Measurements from ENCODE around the gene KIF26B. TPM values are rescaled to one million over a fixed set of nuclear protein-coding genes. Genes with fewer than 3 reads are reported as not detected.
"Not testable (repeated sequence)": the region's sequence is repeated elsewhere in the genome, so short reads cannot be mapped to it uniquely, and the experiment has no call there.

KIF26B gene
- polyA plus RNA-seq, 5 donors: 3.5 to 8.5 (median 5.1) TPM

- no peak for DNase-seq
These were observed 540.0 kb downstream of the KIF26B start for GRCh38 chr1:245694753-245695195.

GRCh38 chr1:245695211-245695610 lies 540.4 kb downstream of the KIF26B start:
- no peak for DNase-seq

- not testable (repeated sequence) for DNase-seq
These were observed 540.9 kb downstream of the KIF26B start for GRCh38 chr1:245695701-245696100.

GRCh38 chr1:245698116-245698515 lies 543.3 kb downstream of the KIF26B start:
- no peak for DNase-seq

DNA sequence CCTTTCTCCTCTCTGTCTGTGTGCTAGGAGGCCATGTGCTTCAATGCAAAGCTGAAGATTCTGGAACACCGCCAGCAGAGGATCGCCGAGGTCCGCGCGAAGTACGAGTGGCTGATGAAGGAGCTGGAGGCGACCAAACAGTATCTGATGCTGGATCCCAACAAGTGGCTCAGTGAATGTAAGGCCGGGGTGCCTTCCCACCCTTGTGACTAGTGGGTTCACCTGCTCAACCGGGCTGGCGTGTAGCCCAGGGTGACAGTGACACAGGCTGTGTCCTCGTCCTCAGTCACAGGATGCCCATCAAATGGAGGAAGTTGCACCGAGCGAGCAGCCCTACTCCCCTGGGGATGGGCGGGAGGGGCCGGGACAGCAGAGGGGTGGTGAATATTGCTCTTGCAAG lies 544.1 kb downstream of the KIF26B start:
- DNase-seq: no peak

GRCh38 chr1:245700631-245701030 lies 545.8 kb downstream of the KIF26B start:
- DNase-seq: no peak

DNA sequence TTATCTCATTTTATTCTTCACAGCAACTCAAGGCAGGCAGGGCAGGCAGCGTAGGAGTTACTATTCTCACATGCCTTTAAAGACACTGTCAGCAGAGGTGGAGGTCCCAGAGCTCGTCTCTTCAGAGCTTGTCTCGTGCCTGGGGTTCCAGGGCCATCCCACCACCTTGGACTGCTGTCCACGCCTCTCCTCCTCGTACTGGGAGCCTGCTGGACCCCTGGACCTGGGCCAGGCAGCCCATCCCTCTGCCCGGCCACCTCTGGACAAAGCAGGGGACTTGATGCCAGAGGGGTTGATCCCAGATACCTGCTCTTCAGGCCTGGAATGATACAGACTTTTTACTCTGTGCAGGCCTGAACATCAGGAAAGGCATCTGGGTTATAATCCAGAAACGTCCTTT lies 546.8 kb downstream of the KIF26B start:
- DNase-seq: no peak

DNA sequence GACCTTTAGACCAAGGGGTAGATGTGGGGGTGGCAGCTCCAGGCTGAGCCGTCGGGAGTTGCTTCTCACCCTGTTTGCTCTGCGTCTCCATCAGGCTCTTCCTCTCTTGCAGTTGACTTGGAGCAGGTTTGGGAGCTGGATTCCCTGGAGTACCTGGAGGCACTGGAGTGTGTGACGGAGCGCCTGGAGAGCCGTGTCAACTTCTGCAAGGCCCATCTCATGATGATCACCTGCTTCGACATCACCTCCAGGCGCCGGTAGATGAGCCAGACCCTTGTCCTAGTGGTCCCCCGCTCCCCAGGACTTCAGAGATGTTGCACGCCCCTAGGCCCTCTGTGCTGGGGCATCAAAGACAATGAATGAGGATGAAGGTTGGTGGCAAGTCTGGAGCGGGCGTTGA lies 547.6 kb downstream of the KIF26B start:
- no peak for DNase-seq

DNA sequence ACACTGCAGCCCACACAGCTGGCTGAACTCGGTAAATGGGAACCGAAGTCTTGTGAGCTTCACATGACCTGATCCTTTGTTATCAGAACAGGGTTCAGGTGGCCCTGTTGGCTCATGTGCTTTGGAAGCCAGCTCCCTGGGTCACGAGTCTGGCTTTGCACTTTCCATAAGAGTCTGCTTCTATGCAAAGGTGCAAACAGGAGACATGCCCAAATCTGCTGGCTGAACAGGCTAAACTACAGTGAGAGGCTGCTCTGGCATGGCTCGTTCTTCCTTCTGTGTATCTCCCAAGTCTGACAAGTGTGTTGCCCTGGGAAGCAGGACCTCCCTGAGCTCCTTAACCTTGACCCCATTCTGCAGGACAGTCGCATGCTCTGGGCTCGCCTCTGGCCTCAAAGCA lies 549.6 kb downstream of the KIF26B start:
- no peak for DNase-seq

GRCh38 chr1:245704765-245705164 lies 550.0 kb downstream of the KIF26B start:
- no peak for DNase-seq

DNA sequence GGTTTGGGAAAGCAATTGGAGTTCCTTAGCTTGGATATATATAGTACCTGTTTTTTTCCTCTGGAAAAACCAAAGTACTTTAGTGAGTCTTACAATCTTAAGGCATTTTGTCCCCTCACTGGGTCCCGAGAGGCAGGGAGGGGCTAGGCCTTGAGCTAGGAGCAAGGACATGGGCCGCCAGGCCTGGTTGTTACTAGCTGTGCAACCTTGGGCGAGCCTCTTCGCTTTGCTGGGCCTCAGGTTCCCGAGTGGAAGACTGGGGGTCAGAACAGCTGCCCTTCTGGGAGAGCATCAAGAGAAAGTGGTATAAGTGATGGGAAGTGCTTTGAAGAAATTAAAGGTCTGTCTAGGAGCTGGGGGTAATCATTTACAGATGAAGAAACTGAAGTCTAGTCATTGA lies 553.2 kb downstream of the KIF26B start:
- no peak for DNase-seq

GRCh38 chr1:245710961-245711903 lies 556.4 kb downstream of the KIF26B start:
- no peak for DNase-seq

DNA sequence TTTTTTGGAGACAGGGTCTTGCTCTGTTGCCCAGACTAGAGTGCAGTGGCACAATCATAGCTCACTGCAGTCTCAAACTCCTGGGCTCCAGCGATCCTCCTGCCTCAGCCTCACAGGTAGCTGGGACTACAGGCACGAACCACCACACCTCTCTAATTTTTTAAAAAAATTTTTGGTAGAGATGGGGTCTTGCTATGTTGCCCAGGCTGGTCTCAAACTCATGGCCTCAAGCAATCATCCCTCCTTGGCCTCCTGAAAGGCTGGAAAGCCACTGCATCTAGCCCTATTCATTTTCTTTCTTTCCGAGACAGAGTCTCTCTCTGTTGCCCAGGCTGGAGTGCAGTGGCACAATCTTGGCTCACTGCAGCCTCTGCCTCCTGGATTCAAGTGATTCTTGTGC lies 559.2 kb downstream of the KIF26B start:
- DNase-seq: not testable (repeated sequence)

- DNase-seq: no peak
These were observed 560.5 kb downstream of the KIF26B start for GRCh38 chr1:245715291-245715701.

GRCh38 chr1:245715970-245716369 lies 561.2 kb downstream of the KIF26B start:
- DNase-seq: no peak

DNA sequence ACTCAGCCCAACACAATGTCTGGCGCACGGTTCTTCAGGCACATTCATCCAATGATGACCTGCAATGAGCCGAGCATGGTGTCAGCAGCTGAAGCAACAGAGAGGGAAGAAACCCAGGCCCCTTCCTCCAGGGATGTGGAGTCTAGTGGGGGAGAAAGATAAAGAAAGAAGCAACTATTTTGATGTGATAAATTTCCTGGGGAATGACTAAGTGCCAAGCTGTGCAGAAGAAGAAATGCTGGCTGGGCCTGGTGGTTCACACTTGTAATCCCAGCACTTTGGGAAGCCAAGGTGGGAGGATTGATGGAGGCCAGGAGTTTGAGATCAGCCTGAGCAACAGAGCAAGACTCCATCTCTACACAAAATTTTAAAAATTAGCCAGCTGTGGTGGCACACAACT lies 561.8 kb downstream of the KIF26B start:
- no peak for DNase-seq

DNA sequence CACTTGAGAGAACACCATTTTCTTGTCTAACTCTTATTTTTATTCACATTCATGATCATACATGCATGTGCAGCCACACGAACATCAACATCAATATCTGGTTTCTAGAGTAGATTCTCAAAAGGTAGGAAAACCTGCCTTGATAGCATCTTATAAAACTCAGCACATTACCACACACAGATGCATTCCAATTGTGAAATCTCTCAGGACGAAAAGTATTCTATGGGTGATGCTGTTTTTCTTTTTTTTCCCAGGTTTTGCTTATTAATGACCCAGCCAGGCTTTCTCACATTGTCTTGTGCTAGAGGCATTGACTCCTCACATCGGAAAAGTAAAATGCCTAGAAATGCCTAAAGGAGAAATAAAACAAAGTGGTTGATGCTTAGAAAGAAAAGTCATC lies 562.8 kb downstream of the KIF26B start:
- DNase-seq: no peak

DNA sequence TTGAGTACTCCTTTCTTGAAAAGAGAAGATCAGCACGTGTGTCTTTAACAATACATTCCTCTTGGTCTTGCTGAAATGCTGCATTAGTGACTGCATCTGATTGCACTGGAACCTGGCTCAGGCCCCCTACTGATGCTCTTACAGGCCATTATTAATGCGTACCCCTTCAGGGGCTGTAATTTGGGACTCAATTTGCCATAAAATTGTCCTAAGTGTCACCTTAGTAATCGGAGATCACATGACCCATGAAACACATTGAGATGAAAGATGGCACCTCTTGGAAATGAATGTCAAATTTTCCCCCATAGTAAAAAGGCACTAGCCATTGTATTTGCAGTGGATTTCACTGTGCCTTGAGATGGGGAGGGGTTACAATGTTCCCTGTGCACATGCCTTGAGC lies 563.3 kb downstream of the KIF26B start:
- no peak for DNase-seq

GRCh38 chr1:245718951-245719350 lies 564.2 kb downstream of the KIF26B start:
- DNase-seq: no peak

- no peak for DNase-seq
These were observed 566.7 kb downstream of the KIF26B start for GRCh38 chr1:245721488-245721887.

DNA sequence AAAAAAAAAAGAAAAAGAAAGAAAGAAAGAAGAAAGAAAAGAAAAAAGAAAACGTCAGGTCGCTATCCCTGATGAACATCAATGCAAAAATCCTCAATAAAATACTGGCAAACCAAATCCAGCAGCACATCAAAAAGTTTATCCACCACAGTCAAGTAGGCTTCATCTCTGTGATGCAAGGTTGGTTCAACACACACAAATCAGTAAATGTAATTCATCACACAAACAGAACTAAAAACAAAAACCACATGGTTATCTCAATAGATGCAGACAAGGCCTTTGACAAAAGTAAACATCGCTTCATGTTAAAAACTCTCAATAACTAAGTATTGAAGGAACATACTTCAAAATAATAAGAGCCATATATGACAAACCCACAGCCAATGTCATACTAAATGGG lies 573.2 kb downstream of the KIF26B start:
- DNase-seq: not testable (repeated sequence)

DNA sequence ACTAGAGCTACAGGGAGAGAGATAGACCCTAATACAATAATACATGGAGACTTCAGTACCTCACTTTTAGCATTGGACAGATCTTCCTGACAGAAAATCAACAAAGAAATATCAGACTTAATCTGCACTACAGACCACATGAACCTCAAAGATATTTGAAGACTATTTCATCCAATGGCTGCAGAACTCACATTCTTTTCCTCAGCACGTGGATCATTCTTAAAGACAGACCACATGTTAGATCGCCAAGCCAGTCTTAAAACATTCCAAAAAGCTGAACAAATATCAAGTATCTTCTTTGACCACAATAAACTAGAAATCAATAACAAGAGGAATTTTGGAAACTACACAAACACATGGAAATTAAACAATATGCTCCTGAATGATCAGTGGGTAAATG lies 576.0 kb downstream of the KIF26B start:
- DNase-seq: no peak

DNA sequence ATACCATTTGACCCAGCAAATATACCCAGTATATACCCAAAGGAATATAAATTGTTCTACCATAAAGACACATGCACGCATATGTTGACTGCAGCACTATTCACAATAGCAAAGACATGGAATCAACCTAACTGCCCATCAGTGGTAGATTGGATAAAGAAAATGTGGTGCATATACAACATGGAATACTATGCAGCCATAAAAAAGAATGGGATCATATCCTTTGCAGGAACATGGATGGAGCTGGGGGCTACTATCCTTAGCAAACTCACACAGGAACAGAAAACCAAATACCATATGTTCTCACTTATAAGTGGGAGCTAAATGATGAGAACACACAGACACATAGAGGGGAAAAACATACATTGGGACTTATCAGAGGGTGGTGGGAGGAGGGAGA lies 585.6 kb downstream of the KIF26B start:
- DNase-seq: not testable (repeated sequence)

DNA sequence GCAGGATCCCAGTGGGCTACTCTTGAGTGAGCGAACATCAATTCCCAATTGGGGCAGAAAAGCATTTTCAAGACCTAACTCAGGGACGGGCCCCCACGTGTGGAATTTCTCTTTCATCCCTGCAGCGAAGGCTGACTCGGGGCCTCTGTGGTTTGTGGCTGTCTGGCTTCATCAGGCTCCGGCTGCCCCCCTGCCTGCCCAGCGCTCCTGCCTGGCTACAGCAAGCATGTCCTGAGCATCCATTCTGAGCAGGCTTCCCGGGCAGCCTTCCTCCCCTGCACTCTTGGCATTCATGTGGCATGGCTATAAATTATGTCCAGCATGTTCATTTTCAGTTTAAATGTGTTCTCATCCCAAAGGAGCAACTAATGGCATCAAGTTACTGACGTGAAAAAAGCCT lies 588.1 kb downstream of the KIF26B start:
- DNase-seq: no peak
